GM21423 (cell line): ENCODE measurements around the gene ZNF213.
A peak's percentile ranks its signal among the peaks of the same experiment; 100 is the strongest.
"Not testable (repeated sequence)": the region's sequence is repeated elsewhere in the genome, so short reads cannot be mapped to it uniquely, and the experiment has no call there.

ENCODE experiments used
- ATAC-seq: cut with Tn5 transposase; IDR thresholded peaks from one replicate; pipeline ENCODE4 v1.9.1; 2021; ENCODE audit warnings: mild to moderate bottlenecking, moderate library complexity; ENCODE audit not compliant: unreplicated experiment

ZNF213 gene

GRCh38 chr16:3123986-3124886 lies 10.6 kb upstream of the ZNF213 start:
- peak; percentile 84 for ATAC-seq

- no peak for ATAC-seq
Measured at GRCh38 chr16:3127745-3128144, 7.1 kb upstream of the ZNF213 start.

GRCh38 chr16:3129137-3130131 lies 5.4 kb upstream of the ZNF213 start:
- peak; percentile 35 for ATAC-seq

GRCh38 chr16:3131755-3132377 lies 3.0 kb upstream of the ZNF213 start:
- no peak for ATAC-seq

- ATAC-seq, result no peak
Measured at GRCh38 chr16:3133844-3134243, 985 bp upstream of the ZNF213 start.

- no peak for ATAC-seq
Measured at GRCh38 chr16:3135126-3135715, 392 bp downstream of the ZNF213 start.

- no peak for ATAC-seq
Measured at GRCh38 chr16:3137267-3137666, 2.4 kb downstream of the ZNF213 start.

DNA sequence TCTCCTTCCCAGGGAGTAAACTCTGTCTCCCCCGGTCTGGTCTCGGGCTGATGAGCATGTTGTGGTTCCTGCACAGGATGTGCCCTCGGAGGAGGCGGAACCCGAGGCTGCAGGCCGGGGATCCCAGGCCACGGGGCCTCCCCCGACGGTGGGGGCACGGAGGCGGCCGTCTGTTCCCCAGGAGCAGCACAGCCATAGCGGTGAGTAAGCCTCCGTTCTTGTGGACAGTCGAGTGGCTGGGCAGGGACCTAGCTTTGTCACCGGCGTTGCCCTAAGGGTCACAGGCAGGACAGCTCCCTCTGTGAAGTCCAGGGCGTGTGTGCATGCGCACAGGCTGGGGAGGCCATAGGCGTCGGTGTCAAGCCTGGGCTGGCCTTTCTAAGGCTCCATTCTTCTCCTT lies 3.5 kb downstream of the ZNF213 start:
- ATAC-seq, result no peak

DNA sequence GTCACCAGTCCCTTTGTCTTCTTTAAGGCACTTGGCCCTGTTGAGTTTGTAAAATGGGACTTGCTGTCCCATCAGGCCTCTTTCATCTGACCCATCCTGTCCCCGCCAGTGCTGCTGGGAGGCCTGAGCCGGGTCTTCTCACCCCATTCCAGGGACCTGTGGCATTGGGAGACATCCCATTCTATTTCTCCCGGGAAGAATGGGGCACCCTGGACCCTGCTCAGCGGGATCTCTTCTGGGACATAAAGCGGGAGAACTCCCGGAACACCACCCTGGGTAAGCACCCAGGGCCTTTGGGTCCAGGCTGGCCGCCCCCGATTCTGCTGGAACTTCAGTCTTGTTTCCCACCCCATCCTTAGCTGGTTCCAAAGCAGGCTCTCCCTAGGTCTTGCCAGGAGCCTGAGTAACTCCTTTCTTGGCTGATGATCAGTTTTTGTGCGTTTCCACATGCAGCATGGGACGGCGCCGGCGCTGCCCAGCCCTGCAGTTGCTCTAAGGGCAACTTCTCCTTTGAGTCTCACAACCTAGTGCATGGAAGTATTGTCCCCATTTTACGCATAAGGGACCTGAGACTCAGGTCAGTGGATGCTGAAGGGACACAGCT lies 4.1 kb downstream of the ZNF213 start:
- no peak for ATAC-seq

- not testable (repeated sequence) for ATAC-seq
Measured at GRCh38 chr16:3139561-3139960, 4.7 kb downstream of the ZNF213 start.

DNA sequence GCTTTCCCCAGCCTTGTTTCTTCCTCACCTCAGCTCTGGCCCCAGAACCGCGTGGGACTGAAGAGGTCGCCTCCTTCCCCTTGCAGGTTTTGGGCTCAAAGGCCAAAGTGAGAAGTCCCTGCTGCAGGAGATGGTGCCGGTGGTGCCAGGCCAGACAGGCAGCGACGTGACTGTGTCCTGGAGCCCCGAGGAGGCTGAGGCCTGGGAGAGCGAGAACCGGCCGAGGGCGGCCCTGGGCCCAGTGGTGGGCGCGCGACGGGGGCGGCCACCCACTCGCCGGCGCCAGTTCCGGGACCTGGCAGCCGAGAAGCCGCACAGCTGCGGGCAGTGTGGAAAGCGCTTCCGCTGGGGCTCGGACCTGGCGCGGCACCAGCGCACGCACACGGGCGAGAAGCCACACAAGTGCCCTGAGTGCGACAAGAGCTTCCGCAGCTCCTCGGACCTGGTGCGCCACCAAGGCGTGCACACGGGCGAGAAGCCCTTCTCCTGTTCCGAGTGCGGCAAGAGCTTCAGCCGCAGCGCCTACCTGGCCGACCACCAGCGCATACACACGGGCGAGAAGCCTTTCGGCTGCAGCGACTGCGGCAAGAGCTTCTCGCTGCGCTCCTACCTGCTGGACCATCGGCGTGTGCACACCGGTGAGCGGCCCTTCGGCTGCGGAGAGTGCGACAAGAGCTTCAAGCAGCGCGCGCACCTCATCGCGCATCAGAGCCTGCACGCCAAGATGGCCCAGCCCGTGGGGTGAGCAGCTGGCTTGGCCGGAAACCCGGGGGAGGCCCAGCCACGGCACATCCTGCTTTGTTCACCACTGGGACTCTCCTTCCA lies 6.0 kb downstream of the ZNF213 start:
- no peak for ATAC-seq

DNA sequence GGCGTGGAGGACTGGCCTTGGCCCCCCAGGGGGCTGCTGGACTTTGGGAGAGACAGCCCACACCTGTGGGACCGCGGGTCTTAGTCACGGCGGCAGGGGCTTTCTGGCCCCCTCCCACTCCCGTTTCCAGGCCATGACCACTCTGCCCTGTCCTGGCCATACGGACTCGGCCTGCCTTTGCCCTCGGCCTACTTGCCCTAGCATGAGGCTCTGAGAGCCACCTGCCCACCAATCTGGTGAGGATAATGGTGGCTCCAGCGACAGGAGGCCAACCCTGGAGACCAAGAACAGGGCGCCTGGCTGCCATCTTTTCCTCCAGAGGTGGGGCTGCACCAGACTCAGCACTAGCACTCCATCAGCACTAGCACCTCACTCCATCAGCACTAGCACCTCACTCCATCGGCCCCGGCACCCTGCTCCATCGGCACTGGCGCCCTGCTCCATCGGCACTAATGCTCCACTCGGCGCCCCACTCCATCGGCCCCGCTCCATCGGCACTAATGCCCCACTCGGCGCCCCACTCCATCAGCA lies 7.0 kb downstream of the ZNF213 start:
- no peak for ATAC-seq

- no peak for ATAC-seq
Measured at GRCh38 chr16:3142327-3142726, 7.5 kb downstream of the ZNF213 start.

DNA sequence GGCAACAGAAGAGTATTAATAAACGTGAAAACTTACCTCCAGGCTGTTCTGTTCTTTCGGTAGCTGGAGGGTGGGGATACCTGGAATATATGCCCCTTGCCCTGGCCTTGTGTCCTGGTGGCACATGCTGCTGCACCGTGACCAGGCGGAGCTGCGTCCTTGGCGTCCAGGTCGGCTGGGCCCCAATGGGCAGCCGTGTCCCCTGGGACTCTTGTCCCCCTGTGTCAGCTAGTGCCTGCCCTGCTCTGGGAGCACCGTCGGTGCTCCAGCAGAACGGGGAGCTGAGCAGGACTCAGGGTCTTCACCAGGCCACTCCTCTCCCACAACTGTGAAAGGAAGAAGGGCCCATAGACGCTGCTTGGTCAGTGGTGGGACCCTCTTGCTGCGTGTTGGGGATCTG lies 7.9 kb downstream of the ZNF213 start:
- no peak for ATAC-seq

- no peak for ATAC-seq
Measured at GRCh38 chr16:3143189-3143588, 8.4 kb downstream of the ZNF213 start.

DNA sequence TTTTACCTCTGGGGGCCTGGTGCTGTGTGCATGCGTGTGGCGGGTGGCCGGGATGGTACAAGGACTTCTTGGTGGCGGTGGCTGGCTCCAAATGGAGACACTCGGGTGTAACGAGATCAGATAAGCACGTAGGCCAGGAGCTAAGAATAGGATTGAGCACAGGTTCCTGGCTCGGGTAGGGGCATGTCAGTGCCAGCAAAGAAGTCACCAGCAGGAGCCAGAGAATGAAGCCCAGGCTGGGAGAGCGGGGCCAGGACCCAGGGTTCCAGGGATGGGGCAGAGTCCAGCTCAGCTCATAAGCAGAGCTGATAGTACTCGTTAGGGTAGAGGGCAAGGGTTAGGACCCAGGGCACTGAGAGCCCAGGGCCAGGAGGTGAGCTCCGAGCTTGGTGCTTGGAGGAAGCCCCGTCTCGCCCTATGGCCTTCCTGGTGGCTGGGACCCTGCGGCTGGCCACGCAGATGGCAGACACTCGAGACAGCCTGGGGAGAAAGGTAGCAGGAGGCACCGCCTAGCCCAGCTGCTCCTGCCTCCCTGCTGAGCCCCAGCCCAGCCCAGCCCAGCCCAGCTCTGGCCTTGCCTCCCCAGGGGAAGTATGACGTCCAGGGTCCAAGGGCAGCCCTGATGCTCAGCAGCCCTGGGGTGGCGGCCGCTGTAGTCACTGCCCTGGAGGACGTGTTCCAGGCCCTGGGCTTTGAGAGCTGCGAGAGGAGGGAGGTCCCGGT lies 8.9 kb downstream of the ZNF213 start:
- no peak for ATAC-seq

GRCh38 chr16:3144321-3144983 lies 9.6 kb downstream of the ZNF213 start:
- no peak for ATAC-seq

DNA sequence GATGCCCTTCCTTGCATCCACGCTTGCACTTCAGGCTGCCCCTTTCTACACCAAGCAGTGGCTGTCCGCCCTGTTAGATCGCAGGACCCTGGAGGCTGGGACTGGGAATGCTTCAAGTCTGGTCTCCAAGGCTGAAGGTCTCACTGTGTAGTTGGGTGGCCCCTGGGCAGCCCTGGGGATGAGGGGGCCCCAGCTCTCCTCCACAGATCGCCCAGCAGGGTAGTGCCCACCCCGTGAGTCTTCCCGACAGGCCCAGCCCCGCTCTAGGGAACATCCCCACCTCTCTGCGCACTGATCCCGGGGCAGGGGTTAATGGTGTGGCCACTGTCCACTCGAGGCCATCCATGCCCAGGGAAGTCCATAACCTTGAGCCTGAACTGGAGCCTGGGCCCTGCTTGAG lies 10.3 kb downstream of the ZNF213 start:
- ATAC-seq, result no peak
